OCI-LY1 (cell line): Measurements from ENCODE around the gene BTG3.

Experiments
- CTCF ChIP-seq: fragments of 200-600 bp; sonication (generic), shearing (Covaris generic); IDR thresholded peaks from 2 replicates; pipeline ENCODE4 v1.5.1; 2017; ENCODE audit warnings: mild to moderate bottlenecking, antibody characterized with exemption, low read length, moderate library complexity, mixed read lengths
- EZH2 ChIP-seq: fragments of 200-600 bp; sonication (generic), shearing (Covaris generic); IDR thresholded peaks from 2 replicates; pipeline ENCODE4 v1.8.0; 2017; ENCODE audit warnings: borderline replicate concordance, mixed run types, mild to moderate bottlenecking, antibody characterized with exemption, low read length, moderate library complexity, mixed read lengths

- TF ChIP-seq CTCF (no peak), EZH2 (no peak)
Observed at GRCh38 chr21:17577701-17578100, 35.0 kb downstream of the BTG3 start.
